HG03457 (cell line): ENCODE measurements around the gene TEKTIP1.
"Not testable (repeated sequence)": the region's sequence is repeated elsewhere in the genome, so short reads cannot be mapped to it uniquely, and the experiment has no call there.

Experiments
- ATAC-seq: cut with Tn5 transposase; IDR thresholded peaks from one replicate; pipeline ENCODE4 v1.9.1; 2021; ENCODE audit warnings: moderate number of reproducible peaks; ENCODE audit not compliant: unreplicated experiment

TEKTIP1 gene

DNA sequence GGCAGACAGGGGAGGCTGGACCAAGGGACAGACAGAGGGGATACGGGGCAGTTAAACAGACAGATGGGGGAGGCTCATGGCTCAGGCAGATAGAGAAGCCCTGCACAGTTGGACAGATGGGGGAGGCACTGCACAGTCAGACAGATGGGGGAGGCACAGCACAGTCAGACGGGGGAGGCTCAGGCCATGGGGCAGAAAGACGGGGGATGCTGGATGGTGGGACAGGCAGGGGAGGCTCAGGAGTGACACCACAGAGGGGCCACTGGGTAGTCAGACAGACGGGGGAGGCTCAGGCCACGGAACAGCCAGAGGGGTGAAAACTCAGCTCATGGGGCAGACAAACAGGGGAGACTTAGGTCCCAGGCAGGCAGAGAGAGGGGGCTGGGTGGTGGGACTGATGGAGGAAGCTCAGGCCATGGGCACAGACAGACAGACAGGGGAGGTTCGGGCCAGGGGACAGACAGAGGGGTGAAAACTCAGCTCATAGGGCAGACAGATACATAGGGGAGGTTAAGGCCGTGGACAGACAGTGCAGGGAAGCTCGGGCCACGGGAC is 17.5 kb downstream of the TEKTIP1 start:
- no peak for ATAC-seq

DNA sequence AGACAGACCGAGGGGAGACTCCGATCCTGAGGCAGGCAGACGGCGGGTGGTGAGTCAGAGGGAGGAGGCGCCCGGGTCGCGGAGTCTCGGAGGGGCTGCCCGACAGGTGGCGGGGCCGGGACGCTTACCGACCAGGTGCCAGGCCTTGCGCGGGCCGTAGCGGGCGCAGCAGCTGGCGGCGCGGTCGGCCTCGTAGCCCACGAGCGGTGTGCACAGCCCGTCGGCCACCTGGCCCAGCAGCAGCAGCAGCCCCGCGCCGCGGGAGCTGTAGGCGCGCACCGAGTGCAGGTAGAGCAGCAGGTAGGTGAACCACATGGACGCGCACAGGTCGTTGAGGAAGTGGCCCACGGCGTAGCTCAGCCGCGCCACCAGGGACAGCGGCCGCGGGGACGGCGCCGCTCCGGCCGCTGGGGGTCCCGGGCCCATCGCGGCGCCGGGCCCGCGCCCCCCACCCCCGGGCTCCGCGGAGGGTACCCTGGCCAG is 18.0 kb downstream of the TEKTIP1 start:
- ATAC-seq, result peak; percentile 34

DNA sequence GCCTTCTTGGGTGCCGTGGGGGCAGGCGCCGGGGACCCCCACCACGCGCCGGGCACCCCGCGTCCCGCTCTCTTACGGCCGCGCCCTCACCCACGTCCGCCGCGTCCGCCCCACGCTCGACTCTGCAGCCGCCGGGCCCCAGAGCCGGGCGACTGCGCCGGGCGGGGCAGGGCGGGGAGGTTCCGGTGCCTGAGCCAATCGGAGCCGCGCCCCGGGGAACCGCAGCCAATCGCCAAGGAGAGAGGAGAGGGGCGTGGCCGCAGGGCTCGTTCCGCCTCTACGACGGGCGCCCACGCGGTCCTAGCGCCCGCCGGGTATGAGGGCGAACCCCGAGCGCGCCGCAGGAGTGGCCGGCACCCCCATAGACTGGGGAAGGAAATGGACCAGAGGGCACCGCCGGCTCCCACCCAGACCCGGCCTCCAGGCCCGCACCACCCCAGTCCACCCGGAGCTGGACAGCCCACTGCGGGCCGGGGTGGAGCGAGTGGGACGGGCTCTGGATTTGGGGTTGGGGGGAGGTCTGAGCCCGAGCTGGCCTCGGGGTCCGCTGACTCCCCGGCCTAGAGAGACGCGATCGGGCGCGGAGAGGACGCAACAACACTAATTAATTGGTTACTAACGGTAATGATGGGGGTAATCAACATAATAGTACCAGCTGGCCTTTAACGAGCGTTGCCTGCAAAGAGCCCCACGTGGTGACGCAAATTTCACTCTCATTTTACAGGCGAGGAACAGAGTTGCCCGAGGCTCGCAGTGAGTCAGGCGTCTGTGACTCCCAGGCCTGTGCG is 18.7 kb downstream of the TEKTIP1 start, which contains the start of gene MFSD12:
Gene MFSD12, minus strand, starts transcription at position 126 of the 788 bp plus-strand sequence. CDS start 183 bp downstream, outside the sequence.
- peak; percentile 61 for ATAC-seq

DNA sequence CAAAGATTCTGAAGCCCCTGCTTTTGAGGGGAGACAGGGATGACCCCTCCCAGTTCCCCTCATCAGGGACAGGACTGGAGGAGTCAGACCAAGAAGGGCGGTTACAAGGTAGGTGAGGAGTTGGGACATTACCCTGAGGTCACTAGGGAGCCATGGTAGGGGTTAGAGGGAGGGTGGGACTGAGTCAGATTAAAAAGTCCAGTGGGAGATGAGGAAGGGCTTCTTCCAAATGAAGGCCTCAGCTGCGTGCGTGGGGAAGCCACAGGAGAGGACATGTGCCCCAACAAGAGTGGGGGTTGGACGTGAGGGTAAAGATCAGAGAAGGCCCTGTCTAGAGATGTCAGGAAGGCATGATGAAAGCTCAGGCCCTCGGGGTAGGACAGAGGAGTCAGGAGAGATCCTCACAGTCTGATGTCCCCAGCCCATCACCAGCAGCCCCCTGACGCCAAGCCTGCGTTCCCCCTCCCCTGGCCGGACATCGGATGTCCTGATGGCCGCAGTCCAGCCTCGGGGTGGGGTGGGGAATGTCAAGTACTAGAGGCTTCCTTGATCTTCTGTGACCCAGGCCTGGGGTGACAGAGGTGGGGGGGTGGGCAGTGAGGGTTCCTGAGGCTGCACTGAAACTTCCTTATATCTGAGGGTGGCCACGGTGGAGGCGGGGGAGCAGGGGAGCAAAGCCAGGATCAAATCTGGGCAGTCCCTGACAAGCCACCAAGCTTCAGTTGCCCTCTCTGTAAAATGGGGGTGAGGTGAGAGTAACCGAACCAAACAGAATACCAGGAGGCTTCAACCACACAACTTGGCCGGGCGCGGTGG is 24.9 kb downstream of the TEKTIP1 start:
- no peak for ATAC-seq

DNA sequence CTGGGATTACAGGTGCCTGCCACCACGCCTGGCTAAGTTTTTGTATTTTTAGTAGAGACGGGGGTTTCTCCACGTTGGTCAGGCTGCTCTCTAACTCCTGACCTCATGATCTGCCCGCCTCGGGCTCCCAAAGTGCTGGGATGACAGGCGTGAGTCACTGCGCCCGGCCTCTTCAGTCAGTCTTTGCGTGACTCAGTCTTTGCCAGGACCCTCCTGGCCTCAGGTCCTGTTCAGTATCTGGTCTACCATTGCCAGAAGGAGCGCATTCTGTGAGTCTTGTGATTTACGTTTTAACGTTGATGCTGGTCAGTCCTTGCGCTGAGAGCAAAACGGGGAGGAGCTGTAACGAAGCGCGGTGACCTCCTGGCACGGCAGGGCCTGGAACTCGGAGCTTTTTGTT is 26.2 kb downstream of the TEKTIP1 start:
- ATAC-seq, result no peak

DNA sequence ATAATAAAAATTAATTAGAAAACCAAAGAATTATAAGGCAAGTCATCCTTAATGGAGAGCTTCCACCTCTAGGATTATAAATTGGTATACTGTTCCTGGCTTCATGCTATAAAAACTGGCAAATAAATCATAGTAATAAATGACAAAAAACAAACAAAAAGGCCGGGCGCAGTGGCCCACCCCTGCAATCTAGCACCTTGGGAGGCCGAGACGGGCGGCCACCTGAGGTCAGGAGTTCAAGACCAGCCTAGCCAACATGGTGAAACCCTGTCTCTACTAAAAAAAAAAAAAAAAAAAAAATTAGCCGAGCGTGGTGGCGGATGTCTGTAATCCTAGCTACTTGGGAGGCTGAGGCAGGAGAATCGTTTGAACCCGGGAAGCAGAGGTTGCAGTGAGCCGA is 31.1 kb downstream of the TEKTIP1 start:
- ATAC-seq, result not testable (repeated sequence)

DNA sequence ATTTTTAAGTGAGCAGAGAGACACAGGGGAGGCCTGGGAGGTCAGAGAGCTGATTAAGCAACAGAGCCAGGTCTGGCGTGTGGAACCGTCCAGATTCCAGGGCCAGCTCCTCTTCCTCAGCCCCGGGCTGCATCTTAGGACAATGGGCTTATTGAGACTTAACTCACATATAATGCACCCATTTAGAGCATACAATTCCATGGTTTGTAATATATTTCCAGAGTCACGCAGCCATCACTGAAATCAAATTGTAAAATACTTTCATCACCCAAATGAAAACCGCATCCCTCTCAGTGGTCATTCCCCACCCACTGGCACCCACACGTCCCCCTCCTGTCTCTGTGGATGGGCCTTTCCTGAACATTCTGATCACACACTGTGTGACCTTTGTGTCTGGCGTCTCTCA is 31.6 kb downstream of the TEKTIP1 start:
- no peak for ATAC-seq

DNA sequence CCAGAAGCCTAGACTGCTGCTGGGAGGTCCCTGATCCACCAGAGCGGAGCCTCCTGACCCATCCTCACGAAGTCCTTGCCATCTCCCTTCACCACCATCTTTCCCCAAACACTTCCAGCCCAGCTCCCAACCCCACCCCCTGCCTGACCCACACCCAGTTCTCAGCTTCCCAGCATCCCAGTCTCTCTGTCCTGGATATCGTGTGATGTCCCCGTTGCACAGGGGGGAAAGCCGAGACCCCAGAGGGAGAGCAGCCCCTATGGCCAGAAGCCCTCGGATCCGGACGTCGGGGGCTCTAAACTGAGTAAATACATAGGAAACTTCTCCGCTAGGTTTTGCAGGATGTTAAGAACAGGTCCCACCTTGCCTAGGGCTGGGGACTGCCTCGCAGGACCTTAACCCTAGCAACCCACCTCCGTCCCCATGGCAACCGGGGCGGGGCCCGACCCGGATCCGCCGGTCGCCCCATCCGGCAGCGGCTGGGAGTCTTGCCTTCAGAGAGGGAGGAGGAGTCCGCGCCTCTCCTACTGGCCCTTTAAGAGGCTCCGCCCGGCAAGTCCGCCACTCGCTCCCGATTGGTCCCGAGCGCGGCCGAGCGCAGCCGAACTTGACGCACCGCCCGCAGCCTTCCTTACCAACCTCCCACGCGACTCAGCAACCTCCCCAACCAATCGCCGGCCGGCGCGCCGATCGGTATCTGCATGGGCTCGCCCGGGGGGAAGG is 33.3 kb downstream of the TEKTIP1 start:
- peak; percentile 77 for ATAC-seq

DNA sequence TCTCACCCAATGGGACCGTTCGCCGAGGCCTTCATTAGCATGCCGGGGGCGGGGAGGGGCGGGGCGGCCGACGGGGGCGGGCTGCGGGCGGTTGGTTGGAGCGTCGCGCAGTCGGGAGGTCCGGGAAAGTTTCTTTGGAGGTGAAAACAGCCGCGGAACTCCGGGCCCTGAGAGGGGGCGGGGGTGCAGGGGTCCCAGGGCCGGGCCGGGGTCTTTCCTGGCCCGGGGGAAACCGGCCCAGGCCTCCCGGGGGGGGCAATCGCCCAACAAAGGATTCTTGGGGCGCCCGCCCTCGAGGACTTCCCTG is 33.8 kb downstream of the TEKTIP1 start, which contains the start of gene HMG20B:
Gene HMG20B, plus strand, starts transcription at position 90 of the 307 bp plus-strand sequence. CDS start 366 bp downstream, outside the sequence.
- ATAC-seq, result no peak

DNA sequence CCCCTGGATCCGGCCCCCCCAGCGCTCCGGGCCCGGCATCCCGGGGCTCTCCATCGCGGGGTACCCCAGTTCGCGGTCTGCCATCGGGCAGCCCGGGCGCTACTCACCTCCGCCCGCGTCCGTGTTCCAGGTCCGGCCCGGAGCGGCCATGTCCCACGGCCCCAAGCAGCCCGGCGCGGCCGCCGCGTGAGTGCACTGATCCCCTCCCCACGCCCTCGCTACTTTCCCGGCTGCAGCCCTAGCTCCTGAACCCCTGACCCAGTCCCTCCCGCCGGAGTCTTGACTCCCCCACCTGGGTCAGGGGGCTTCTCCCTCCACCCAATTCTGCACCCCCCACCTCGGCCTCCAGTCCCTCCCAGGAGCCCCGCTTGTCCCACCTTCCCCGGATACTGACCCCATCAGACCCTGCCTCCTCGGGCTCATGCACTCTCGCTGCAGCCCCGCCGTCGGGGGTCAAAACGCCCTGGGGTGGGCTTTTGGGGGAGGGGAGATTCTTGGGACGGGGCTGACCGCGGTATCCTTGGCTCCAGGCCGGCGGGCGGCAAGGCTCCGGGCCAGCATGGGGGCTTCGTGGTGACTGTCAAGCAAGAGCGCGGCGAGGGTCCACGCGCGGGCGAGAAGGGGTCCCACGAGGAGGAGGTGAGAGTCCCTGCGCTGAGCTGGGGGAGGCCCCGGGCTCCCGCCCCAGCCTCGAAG is 34.3 kb downstream of the TEKTIP1 start:
- no peak for ATAC-seq

DNA sequence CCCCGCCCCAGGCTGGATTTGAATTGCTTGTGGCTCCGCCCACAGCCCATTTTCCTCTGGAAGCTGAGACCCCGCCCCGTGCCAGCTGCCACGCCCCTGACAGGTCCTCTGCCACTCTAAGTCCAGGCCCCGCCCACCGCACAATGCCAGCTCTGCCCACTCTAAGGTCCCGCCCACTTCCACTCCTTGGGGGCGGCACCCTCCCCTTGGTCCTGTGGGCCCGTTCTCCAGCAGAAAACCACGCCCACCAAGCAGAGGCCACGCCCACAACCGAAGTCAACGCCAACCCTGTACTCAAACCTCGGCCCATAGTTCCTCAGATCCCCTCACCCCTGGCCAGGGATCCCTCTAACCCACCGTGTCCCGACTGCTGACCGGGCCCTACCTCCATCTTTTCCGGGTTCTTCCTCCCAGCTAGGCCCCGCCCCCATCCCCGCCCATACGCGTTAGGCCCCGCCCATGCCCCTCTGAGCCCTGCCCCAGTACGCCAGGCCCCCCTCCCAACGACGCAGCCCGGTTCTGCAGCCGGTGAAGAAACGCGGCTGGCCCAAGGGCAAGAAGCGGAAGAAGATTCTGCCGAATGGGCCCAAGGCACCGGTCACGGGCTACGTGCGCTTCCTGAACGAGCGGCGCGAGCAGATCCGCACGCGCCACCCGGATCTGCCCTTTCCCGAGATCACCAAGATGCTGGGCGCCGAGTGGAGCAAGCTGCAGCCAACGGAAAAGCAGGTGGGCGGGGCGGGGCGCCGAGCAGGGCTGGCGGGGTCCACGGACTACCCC is 35.1 kb downstream of the TEKTIP1 start:
- ATAC-seq, result no peak

DNA sequence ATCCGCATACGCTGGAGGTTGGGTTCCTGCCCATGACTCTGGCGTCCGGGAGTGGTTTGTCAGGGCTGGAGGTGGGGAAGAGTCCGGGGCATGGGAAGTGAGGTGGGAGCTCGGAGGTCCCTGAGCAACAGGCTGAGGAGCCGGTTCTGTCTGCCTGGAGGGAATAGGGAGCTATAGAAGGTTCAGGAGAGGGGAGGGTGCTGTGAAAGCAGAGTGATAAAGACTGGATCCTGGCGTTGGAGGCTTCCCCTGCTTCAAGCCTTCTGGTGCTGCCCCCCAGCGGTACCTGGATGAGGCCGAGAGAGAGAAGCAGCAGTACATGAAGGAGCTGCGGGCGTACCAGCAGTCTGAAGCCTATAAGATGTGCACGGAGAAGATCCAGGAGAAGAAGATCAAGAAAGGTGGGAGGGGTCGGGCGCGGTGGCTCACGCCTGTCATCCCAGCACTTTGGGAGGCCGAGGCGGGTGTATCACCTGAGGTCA is 36.3 kb downstream of the TEKTIP1 start:
- no peak for ATAC-seq

DNA sequence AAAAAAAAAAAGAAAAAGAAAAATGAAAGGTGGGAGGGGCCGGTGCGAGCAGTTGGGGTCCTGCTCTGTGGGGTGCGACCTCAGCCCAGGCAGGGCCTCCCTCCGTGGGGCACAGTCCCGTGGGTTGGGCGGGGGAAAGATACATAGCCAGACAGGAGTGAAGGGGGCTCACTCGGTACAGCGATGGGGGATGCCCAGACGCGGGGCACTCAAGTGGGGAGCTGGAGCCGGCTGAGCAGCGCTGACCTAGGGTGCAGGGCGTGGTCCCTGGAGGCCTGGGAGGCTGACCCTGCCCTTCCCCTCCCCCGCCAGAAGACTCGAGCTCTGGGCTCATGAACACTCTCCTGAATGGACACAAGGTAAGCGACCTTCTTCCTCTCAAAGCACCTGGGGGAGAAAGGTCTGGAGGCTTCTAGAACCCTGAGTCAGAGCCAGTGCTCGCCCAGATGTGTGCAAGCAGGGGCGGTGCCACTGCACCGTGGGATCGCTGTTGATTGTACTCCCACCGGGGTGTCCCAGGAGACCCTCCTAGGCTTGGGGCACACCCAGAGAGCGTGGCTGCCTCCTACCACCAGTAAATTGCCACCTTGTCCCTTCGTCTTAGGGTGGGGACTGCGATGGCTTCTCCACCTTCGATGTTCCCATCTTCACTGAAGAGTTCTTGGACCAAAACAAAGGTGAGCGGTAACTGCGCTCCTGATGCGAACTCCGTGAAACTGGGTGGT is 37.1 kb downstream of the TEKTIP1 start:
- ATAC-seq, result no peak

DNA sequence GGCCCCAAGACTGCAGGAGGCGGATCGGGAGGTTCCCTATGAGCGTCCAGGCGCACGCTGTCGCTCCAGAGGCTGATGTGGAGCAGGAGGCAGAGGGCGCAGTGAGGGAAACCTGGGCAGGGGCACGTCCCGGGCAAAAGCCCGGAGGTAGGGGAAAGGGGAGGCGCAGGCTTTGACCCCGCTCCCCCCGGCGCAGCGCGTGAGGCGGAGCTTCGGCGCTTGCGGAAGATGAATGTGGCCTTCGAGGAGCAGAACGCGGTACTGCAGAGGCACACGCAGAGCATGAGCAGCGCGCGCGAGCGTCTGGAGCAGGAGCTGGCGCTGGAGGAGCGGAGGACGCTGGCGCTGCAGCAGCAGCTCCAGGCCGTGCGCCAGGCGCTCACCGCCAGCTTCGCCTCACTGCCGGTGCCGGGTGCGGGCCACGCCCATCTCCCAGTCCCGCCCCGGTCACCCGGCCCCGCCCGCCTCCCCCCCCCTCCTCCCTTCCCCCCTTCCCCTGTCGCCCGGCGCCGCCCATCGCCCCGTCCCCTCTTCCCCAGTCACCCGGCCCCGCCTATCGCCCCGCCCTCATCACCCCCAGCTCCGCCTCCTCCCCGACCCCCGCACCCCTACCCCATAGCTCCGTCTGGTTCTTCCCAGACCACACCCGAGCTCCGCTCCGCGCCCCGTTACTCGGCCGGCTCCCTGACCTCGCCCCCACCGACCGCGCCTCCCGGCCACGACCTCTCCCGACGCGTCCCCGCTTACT is 37.9 kb downstream of the TEKTIP1 start:
- no peak for ATAC-seq

DNA sequence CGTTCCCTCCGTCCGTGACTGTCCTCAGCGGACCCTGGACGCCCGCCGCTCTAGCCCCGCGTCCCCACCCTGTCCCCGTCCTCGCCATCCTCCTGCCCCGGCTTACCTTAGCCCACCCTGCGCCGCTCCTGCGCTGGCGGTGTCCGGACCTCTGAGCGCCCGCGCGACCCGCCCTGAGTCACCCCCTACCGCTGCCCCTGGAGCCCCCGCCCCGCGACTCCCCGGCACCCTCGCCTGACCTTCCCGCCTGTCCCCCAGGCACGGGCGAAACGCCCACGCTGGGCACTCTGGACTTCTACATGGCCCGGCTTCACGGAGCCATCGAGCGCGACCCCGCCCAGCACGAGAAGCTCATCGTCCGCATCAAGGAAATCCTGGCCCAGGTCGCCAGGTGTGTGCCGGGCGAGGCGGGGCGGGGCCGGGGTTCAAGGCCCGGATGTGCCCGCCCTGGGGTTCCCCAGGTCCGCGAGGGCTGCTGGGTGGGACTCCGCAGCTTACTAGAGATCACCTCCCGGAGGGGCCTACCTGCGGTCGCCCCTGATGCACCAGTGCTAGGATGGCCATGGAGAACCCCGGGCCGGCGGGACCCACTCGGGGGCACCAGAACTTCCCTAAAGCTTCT is 38.9 kb downstream of the TEKTIP1 start:
- ATAC-seq, result no peak

DNA sequence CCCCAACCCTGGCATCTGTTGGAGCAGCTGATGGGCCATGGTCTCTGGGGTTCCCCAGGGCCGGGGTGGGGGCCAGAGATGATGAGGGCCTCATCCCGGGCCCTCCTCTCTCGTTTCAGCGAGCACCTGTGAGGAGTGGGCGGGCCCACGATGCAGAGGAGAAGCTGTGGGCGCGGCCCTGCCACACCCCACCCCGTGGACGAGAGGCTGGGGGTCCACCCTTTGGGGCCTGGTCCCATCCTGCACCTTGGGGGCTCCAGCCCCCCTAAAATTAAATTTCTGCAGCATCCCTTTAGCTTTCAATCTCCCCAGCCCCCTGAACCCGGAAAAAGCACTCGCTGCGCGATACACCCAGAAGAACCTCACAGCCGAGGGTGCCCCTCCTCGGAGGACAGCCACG is 39.4 kb downstream of the TEKTIP1 start:
- ATAC-seq, result no peak

DNA sequence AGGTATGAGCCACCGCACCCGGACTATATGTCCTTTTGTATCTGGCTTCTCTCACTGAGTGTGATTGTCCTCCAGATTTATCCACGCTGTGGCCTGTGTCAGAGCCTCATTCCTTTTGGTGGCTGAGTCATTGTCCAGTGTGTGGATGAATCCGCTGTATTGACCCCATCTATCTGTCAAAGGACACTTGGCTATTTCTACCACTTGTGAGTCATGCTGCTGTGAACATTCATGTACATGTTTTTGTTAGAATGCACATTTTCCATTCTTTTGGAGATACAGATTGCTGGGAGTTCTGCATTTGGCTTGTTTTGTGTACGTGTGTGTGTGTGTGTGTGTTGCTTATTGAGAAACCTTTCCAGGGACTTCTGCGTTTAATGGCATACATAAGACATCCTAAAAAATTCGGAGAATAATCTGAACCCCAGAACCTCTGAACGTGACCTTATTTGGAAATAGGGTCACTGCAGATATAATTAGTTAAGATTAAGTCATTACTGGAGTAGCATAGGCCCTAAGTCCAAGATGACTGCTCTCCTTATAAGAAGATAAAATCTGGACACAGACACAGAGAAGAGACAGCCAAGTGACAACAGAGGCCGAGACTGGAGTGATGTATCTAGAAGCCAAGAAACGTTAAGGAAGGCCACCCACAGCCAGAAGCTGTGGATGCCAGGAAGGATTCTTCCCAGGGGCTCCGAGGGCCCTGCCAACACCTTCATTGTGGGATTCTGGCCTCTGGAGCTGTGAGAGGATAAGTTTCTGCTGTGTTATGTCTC is 41.4 kb downstream of the TEKTIP1 start:
- no peak for ATAC-seq
